GM15510 (cell line): Measurements from ENCODE around the gene ANKMY2.

Source experiments
- POLR2A ChIP-seq: IDR thresholded peaks from 3 replicates; pipeline ENCODE4 v1.6.1; 2011; ENCODE audit warnings: borderline replicate concordance; ENCODE audit not compliant: insufficient read length; ENCODE audit errors: extremely low read depth

Gene ANKMY2

DNA sequence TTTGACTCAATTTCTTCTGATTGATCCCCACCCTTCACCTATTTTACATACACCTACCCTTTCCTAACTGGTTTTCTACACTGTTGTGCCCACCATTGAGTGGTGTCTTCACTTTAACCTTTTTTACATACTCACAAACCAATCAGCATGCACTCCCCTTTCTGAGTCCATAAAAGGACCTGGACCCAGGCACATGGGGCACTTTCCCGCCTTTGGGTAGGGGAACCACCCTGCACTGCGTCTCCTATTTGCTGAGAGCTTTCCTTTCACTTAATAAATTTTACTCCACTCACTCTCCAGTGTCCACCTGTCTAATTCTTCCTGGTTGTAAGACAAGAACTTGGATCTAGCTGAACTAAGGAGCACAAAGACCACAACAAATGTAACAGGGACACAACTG is 33.8 kb downstream of the ANKMY2 start:
- no peak for TF ChIP-seq POLR2A

DNA sequence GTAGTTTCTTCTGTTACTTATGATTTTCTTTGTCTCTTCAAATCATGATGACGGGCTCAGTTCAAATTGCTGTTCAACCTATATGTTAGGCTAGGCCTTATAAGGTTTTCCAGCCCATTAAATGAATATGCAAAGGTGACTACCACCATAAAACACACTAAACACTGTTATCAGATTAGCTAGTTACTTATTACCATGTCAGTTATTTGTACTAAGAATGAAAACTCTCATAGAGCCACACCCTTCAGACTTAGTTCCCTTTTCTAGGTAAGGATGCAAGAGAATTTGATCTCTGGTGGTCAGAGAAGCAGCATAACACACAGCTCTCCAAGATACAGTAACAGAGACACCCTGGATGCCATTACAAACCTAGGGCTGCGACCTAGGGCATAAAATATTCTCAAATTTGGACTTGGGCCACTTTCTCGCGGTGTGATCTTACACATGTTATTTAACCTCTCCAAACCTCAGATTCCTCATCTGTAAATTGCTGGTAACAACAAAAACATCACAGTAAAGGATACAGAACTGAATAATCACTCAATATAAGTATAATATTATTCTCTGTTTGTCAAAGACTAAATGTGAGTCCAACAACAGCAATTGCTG is 35.6 kb downstream of the ANKMY2 start:
- TF ChIP-seq POLR2A: no peak

DNA sequence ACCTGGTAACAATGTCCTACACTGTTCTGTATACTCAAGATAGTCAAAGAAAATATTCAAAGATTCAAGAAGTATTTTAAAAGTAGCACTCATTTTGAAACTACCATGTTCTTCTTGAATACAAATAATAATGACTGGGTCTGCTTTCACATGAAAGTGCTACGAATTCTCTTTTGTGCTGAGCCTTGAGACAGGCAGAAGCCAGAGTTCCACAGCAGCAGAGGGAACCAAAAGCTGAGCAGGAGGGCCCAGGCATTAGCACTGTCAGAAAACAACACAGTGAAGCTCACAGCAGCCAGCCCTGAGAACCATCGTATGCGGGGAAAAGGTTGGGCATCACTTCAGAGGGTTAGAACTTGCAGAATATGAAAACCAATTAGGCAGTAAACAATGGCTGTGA is 38.9 kb downstream of the ANKMY2 start:
- TF ChIP-seq POLR2A: no peak

DNA sequence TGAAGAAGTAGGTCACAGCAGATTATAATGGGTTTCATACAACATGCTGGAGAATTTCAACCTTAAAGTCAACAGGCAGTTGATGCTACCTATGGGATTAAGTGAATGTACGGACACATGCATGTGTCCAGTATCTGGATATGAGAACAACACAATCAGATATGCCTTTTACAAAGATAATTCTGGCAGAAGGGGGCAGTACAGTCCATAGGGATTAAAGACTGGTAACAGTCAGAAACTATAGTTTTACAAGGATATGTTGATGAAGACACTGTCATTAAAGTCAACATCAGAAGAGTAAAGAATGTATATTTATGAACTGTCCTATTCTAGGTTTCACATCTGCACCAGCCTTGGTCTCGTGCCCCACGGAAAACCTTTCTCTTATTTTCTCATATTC is 41.5 kb downstream of the ANKMY2 start:
- TF ChIP-seq POLR2A: no peak

DNA sequence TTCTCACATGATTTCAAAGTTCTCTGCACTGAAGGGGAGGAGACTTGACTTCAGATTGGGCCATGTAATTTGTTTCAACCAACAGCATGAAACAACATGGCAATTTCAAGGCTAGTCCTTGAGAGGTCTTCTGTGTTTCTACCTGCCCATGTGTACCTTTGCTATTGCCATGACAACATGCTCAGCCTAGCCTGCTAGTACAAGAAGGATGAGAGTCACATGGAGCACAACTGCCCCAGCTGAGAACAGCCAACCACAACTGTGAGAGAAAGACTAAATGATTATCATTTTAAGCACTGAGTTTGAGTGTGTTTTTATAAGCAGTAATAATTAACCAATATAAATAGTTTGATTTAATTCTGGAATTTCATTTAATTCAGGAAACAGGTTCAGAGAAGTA is 41.9 kb downstream of the ANKMY2 start:
- no peak for TF ChIP-seq POLR2A

DNA sequence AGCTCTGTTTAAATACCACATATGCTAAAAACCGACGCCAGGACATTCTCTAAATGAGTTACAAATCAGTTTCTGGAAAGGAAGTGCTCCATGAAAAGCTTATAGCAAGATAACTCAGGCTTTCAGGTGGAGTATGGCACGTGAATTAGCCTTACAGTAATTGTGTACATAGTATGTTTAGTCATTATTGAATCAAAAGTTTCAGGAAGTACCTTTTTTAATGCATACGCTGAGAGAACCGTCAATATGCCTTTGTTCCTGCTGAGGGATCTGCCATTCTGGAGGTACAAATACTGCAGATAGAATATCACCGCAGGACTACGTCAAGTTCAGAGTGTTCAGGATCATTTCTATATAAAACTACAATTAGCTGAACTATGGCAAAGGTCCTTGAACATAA is 45.7 kb downstream of the ANKMY2 start:
- no peak for TF ChIP-seq POLR2A

DNA sequence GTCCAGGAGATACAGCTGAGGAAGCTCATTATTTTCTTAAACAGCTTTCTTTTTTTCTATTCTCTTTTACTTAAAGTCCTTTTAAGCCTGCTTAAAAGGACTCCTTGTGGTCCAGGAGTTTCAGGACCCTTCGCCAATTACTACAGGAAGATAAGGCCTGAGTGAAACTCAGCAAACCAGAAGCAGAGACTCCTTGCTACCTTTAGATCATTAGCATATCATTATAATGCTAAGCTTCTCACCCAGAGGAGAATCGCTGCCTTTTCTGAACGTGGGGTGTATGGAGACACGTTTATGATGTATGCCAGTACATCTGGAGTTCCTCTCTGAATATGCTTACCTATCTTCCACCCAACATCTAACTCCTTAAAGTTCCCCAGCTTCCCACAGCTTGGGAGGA is 47.5 kb downstream of the ANKMY2 start:
- no peak for TF ChIP-seq POLR2A

DNA sequence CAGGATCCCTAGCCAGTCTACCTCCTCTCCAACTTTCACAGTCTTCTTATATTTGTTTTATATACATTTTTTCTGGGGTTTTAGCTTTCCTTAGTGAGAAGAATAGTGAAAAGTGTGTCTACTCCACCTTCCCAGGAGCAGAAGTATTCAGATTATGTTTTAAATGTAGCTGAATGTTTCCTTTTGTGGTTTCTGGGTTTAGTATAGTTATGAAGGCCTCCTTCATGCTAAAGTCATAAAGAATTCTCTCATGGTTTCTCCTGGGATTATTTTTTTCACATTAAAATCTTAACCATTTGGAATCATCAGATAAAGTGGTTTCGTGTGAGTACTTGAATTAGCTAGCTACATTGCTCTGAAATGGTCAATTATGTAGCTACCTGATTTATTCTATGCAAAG is 50.9 kb downstream of the ANKMY2 start:
- TF ChIP-seq POLR2A: no peak

DNA sequence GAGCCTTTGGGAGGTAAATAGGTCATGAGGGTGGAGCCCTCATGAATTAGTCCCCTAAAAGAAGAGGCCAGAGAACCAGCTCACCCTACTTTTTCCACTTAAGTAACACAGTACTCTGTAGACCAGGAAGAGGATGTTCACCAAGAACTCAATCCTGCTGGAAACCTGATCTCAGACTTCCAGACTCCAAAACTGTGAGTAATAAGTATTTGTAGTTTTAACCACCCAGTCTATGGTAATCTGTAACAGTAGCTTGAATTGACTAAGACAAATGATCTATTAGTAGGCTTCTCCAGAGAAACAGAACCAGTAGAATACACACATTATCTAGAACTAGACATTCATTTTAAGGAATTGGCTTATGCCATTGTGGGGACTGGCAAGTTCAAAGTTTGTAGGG is 51.5 kb downstream of the ANKMY2 start:
- TF ChIP-seq POLR2A: no peak

DNA sequence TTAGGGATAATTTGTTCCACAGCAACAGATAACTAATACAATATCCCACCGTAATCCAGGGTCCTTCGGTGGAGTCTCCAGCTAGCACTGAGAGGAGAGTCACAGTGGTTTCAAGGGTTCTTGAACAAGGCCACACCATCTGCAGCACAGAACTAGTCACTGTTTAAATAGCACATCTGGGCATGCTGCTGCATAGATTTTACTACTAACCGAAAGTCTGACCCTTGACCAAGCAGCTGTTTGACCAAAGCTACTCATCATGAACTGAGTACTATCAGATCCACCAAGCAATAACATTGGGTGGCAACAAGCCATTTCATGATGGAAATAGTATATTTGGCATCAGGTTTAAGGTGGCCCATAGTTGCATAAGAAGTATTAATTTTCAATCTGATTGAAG is 53.2 kb downstream of the ANKMY2 start:
- TF ChIP-seq POLR2A: no peak

DNA sequence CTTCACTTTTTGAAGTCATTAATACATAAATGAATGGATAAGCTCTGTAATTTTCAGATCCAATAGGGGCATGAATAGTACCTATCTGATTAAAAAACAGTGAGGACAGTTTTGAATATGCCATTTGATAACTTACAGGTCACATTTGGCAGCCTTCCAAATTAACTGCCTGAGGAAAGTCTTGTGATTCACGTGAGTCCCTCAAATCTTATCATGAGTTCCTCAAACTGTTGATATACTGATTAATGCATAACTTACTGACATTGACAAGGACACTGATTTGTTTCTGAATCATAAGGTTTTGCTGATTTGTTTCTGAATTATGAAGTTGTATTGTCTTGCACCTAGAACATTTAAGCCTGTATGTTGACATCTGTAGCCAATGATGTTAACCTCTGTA is 55.1 kb downstream of the ANKMY2 start:
- TF ChIP-seq POLR2A: no peak

DNA sequence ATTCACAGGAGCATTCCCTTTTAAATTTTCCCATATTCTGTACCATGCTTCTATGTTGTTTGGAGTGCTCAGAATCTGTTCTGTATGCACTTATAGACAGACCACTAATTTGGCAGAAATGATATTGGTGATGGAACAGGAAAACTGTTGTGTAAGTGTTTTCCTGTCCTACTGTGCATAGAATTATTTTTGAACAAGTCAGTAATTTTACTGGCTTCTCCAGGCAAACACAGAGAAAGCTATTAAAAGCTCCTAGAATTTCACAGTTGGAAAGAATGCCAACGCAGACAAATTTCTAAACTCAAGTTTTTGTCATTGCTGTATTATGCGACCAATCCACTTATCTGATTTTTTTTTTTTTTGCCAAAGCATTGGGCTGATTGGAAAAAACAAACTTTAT is 55.7 kb downstream of the ANKMY2 start:
- no peak for TF ChIP-seq POLR2A

DNA sequence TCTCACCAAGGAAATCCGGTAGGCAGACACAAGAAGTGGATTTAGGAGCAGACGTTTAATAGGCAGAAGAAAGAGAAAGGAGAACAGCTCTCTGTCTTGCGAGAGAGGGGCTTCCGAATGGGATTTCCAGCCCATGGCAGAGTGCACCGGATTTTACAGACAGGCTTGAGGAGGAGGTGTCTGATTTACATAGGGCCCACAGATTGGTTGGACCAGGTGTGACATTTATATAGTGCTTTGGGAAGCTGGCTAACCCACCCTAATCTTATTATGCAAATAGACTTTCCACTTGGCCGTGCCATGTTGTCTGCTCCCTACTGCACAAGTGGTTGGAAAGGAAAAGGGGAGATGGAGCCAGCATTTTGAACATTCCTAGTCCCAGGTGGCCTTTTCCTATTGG is 57.8 kb downstream of the ANKMY2 start:
- TF ChIP-seq POLR2A: no peak

DNA sequence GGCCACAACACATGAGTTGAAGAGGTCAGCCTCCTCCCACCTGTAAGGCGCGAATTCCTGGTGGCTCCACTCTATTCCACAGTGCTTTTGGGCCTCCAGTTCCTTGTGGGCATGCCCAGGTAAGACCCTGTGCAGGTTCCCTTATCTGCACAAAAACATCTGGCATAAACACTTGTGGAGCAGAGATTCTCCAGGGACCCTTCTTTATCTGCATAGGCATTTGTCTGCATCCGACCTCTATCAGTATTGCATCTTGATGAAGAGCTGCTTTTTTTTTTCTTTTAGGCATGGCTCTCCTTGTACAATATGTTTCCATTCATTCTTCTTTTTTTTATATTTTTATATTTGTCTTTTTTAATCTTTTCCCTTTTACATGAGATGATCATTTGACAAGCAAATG is 58.4 kb downstream of the ANKMY2 start:
- no peak for TF ChIP-seq POLR2A

DNA sequence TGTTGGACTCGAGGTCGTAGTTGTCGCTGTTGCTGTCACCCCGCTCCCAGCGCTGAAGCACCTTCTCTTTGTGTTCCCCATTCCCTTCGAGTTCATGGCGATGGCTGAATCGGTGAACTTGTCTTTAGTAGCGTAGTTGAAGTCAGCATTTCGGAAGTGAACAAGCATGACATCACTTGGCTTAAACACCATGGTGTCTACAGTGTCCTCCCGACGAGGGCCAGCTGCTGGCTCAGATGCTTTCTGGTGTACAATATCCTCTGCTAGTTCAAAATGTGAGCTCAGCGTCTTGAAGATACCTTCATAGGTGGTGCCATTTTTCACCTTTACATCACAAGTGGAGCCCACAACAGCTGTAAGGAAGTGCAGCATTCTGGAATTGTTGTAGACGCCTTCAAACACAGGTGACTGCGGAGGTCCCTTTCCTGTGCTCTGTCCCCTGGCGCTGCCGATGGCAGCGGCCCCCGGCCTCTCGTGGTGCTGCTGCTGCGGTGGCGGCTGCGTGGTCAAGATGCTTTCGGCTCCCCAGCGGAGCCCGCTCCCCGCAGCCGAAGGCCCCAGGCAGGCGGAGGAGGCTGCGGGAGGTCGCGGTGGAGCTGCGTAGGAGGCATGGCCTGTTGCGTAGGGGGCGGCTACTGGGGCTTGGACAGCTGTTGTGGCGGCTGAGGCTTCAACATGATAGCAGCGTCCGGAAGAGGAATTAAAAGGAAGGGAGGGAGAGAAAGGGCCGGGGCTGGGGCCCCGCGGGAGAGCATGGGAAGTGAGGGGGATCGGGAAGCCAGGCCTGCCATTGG is 59.3 kb downstream of the ANKMY2 start:
- TF ChIP-seq POLR2A: no peak

DNA sequence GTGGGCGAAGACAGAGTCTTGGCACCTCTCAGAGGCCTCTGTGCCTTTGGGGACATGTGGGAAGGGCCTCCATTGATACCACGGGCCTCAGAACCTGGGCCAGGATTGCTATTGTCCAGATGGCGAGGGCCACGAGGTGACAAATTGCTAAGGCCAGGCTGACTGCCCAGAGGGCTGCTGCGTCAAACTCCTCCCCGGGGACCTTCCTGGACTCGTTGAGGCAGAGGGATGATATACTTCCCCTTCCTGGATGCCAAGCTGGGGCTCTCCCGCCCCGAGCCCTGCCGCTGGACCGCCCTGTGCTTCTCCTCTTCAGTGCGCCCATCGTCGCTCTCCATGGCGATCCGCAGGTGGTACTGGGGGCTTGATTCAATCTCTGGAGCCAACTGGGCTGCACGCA is 60.0 kb downstream of the ANKMY2 start:
- TF ChIP-seq POLR2A: no peak
